ENCODE measurements around the gene UVRAG.

Gene UVRAG

DNA sequence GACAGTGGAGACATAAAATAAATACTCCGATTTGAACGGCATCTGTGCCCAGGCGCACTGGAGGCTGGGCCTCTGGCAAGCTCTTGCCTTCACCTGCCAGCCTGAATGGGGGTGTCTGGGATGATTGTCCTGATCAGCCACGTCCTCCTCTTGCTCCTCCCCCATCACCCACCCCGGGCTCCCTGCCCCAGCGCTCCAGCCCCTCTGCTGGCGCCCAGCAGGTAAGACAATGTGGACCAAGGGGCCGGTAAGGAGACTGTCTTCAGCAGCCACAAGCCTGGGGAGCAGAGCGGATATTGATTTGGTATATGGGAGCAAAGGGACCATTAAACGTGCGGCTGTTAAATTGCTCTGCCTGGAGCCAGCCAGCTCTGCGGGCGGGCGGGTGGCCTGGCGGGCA is 366.4 kb downstream of the UVRAG start:
- DNase-seq = no peak

DNA sequence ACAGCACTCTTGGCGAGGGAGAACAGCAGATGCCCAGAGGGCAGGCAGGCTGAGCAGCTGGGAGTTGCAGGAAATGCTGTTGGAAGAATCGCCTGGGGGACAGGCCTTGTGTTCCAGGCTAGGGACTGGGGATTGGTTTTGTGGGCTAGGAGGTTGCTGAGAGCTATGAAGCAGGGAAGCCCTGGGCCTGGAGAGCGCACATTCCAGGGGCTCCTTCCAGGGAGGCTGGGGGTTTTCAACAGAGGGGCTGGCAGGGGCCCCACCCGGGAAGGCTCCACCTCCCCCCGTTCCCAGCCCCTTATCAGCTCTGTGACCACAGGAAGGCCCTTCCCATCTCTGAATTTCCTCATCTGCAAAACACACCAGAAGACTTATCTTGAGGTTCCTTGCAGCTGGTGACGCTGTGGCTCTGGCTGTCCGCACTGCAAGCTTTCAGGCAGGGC is 369.6 kb downstream of the UVRAG start:
- no peak for DNase-seq

DNA sequence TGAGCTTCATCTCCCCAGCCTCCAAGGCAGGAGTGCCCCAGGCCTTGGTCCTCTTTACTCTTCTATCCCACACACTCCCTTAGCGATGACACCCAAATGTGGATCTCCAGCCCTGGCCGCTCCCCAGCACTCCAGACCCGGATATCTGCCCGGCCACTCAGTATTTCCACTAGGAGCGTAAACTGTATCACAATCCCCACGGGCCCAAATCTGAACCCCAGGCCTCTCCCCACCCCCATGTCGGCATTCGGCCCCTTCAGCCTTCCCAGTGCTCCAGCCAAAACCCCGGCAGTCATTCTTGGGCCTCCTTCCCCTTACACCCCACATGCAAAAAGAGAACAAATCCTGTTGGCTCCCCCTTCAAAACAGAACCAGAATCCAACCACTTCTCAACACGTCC is 370.5 kb downstream of the UVRAG start:
- no peak for DNase-seq

DNA sequence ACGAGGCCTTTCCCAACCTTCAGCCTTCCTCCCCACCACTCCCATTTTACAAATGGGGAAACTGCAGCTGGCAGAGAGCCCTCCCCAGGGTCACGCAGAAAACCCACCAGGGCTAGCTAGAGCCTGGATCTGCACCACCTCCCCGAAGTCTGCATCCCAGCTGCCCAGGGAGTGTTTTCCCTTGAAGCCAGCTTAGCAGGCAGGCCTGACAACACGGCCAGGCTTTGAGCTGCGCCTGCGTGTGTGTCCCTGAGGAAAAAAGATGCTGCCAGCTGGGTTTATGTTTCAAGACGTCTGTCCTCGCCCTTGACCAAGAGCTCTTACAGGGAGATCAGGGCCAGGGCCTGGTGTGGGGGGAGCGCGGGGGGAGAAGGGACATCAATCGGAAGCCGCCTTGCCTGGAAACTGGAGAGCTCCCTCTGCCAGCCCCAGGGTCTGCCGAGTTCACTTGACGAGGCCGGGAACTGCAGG is 371.0 kb downstream of the UVRAG start:
- no peak for DNase-seq

DNA sequence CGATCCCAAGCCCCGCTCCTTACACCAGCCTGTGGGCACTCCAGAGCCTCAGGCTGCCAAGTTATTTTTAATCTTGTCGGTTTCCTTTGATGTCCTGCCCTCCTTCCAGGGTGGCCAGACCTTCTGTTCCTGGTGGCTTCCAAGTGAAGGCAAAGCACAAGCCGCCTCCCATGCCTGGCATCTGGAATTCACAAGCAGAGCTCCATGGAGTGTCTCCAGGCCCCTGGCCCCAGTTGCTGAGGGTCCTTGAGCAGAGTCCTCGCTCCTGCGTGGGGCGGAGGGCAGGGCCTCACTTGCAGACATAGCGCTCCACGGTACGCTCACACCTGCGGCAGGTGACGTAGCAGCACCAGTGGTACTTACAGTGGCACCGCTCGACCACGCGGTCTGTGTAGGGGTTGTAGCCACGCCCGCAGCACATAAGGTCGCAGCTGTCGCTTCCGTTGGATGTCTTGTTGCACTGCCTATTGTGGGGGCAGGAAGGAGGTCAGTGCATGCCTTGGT is 371.8 kb downstream of the UVRAG start:
- DNase-seq = no peak

DNA sequence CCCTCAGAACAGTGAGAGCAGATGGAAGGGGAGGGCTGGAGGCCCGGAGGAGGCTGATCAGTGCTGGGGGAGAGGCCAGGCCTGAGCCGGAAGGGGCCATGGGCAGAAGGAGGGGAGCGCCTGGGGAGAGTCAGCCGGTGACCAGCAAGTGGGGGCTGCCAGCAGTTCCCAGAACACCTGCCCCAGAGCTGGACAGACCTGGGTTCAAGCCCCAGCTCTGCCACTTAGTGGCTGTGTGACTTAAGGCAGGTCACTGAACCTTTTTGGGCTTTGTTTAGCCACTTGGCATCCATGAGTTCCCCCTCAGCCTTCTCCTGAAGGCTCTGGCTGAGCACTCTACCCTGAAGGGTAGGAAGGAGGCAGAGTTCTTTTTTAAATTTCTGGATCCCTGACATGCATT is 373.9 kb downstream of the UVRAG start:
- DNase-seq = no peak

DNA sequence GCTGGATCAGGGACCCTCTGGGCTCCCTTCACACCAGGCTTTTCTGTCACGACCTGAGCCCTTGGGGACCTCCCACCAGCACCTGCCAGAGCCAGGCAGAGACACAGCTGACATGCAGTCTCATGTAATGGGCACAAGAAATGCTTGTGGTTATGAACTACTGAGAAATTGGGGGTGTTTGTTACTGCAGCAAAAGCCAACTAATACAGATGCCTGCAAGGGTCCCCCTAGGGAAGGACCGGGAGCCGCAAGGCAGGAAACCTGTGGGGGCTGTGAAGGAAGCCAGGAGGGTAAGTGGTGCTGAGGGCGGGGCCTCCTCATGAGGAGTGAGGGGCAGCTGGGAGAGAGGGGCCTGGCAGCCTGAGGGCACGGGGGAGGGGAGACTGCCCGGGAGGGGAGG is 374.7 kb downstream of the UVRAG start:
- DNase-seq = no peak

DNA sequence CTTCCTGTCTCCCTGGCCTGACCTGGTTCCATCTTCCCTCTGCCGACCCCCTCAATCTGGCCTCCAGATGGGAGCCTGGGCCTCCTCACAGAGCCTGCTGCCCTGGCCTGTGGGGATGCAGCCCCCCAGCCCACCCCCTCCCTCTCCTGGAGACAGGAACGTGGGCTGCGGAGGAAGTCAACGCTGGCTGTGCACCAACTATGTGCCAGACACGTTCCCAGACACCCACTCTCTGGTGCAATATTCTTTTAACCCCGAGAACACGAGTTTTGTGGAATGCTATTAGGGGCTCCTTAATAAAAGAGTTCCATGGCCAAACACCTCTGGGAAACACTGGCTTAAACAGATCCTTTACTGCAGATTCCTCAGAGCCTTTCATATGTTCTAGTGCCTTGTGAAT is 375.4 kb downstream of the UVRAG start:
- DNase-seq = no peak

Data from NCI-H1417 treated with DMSO at 0.1 percent for 48 hours (cell line).